T-helper 9 cell (primary cell): ENCODE measurements around the gene TRABD2B.

Experiments
- DNase-seq: peaks from one replicate; pipeline ENCODE4 v3.0.0-alpha.2; 2020

TRABD2B gene

GRCh38 chr1:47818682-47819573 lies 178.3 kb downstream of the TRABD2B start:
- DNase-seq = no peak

GRCh38 chr1:47817861-47818260 lies 179.3 kb downstream of the TRABD2B start:
- DNase-seq = no peak

- no peak for DNase-seq
Observed at GRCh38 chr1:47816325-47817071, 180.7 kb downstream of the TRABD2B start.

GRCh38 chr1:47814612-47815395 lies 182.4 kb downstream of the TRABD2B start:
- DNase-seq = no peak

- no peak for DNase-seq
Observed at GRCh38 chr1:47813970-47814369, 183.2 kb downstream of the TRABD2B start.

GRCh38 chr1:47812904-47813514 lies 184.2 kb downstream of the TRABD2B start:
- DNase-seq = no peak

GRCh38 chr1:47810964-47811682 lies 186.1 kb downstream of the TRABD2B start:
- no peak for DNase-seq

GRCh38 chr1:47809301-47810084 lies 187.7 kb downstream of the TRABD2B start:
- DNase-seq = no peak

- DNase-seq = no peak
Observed at GRCh38 chr1:47808612-47809011, 188.6 kb downstream of the TRABD2B start.

GRCh38 chr1:47805921-47806361 lies 191.2 kb downstream of the TRABD2B start:
- no peak for DNase-seq

- DNase-seq = no peak
Observed at GRCh38 chr1:47805018-47805417, 192.2 kb downstream of the TRABD2B start.

- no peak for DNase-seq
Observed at GRCh38 chr1:47803815-47804501, 193.2 kb downstream of the TRABD2B start.

GRCh38 chr1:47797575-47797974 lies 199.6 kb downstream of the TRABD2B start:
- no peak for DNase-seq

- no peak for DNase-seq
Observed at GRCh38 chr1:47796626-47797025, 200.6 kb downstream of the TRABD2B start.

- no peak for DNase-seq
Observed at GRCh38 chr1:47795102-47795501, 202.1 kb downstream of the TRABD2B start.

GRCh38 chr1:47794530-47794929 lies 202.7 kb downstream of the TRABD2B start:
- DNase-seq = no peak

- DNase-seq = no peak
Observed at GRCh38 chr1:47794081-47794480, 203.1 kb downstream of the TRABD2B start.

GRCh38 chr1:47793563-47793962 lies 203.6 kb downstream of the TRABD2B start:
- DNase-seq = no peak

GRCh38 chr1:47792779-47793178 lies 204.4 kb downstream of the TRABD2B start:
- DNase-seq = no peak

- no peak for DNase-seq
Observed at GRCh38 chr1:47791879-47792608, 205.1 kb downstream of the TRABD2B start.
